ENCODE results near the gene MTIF2.
"Not testable (repeated sequence)": the region's sequence is repeated elsewhere in the genome, so short reads cannot be mapped to it uniquely, and the experiment has no call there.

Gene MTIF2

DNA sequence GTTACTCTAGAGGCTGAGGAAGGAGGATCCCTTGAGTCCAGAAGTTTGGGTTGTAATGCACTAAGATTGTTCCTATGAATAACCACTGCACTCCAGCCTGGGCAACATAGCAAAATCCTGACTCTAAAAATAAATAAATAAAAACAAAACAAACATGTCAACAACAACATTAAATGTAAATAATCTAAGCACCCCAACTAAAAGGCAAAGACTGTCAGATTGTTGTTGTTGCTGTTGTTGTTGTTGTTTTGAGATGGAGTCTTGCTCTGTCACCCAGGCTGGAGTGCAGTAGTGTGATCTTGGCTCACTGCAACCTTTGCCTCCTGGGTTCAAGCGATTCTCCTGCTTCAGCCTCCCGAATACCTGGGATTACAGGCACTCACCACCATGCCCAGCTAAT is 77.1 kb downstream of the MTIF2 start:
- DNase-seq = not testable (repeated sequence)

DNA sequence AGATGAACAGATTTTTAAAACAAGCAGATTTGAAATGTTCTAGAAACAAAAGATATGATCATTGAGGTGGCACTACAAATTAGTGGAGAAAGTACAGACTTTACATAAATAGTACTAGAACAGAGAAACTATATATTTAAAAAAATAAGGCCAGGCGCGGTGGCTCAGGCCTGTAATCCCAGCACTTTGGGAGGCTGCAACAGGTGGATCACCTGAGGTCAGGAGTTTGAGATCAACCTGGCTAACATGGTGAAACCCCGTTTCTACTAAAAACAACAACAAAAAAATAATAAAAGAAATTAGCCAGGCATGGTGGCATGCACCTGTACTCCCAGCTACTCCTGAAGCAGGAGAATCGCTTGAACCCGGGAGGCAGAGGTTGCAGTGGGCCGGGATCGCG is 82.2 kb downstream of the MTIF2 start:
- DNase-seq = not testable (repeated sequence)
